Dendritic cell treated with granulocyte-macrophage colony-stimulating factor and Interleukin-4, amounts not matched to agents 40 ng/mL and 50 ng/mL, for 4 days (primary cell): Measurements from ENCODE around the gene CLIP1.

Experiments used
- H3K27ac Mint-ChIP-seq: one replicate; pipeline ENCODE4 v1.8.0; 2022; ENCODE audit warnings: mild to moderate bottlenecking, mixed read lengths
- H3K27me3 Mint-ChIP-seq: one replicate; pipeline ENCODE4 v1.8.0; 2022; ENCODE audit warnings: mild to moderate bottlenecking, mixed read lengths
- H3K36me3 Mint-ChIP-seq: one replicate; pipeline ENCODE4 v1.8.0; 2022; ENCODE audit warnings: low read depth, mixed read lengths
- H3K4me1 Mint-ChIP-seq: one replicate; pipeline ENCODE4 v1.8.0; 2022; ENCODE audit warnings: low read depth, mixed read lengths
- H3K4me3 Mint-ChIP-seq: one replicate; pipeline ENCODE4 v1.8.0; 2022; ENCODE audit warnings: mild to moderate bottlenecking, moderate library complexity, mixed read lengths
- H3K9me3 Mint-ChIP-seq: one replicate; pipeline ENCODE4 v1.8.0; 2022; ENCODE audit warnings: mixed read lengths
- intact Hi-C: fragments of 100-400 bp; cut with micrococcal nuclease; formaldehyde crosslinking; loops from one replicate; pipeline ENCODE4 v1.15.0; 2022

The CLIP1 gene

GRCh38 chr12:122348505-122348904, 74.0 kb downstream of the CLIP1 start:
- no peaks in the 10 kb centered on the region for H3K9me3 Mint-ChIP-seq
- no peak overlapping the region for H3K27ac Mint-ChIP-seq
- intact Hi-C loops, result no loop called here
- no peaks in the 10 kb centered on the region for H3K4me1 Mint-ChIP-seq
- H3K4me3 Mint-ChIP-seq, result no peak overlapping the region
- peaks cover 73% of the 10 kb centered on the region for H3K36me3 Mint-ChIP-seq
- H3K27me3 Mint-ChIP-seq, result no peaks in the 10 kb centered on the region

DNA sequence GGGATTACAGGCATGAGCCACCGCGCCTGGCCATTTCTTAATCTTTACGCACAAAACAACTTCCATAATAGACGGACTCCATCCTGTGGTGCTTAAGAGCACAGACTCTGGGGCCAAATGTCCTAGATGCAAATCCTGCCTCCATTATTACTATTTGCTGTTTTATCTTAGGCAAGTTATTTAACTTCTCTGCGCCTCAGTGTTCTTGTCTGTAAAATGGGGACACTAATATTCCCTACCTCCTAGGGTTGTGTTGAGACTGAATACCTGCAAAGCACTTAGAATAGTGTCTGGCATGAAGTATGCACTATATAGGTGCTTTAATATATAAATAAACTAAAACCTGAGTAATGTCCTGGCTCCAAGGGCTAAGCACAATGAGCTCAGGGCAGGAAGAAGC, 76.4 kb downstream of the CLIP1 start:
- Mint-ChIP-seq H3K4me3 (no peak overlapping the region), H3K27ac (no peak overlapping the region), H3K4me1 (no peaks in the 10 kb centered on the region)

DNA sequence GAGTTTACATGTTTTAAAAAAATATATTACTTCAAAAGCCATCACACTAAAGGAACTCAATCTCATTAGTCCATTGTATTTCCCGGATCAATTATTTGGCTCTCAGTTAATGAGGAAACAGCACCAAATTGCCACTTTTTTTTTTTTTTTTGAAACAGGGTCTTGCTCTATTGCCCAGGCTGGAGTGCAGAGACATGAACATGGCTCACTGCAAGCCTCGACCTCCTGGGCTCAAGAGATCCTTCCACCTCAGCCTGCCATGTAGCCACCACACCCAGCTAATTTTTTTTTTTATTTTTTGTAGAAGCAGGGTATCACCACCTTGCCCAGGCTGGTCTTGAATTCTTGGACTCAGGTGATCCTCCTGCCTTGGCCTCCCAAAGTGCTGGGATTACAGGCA, 77.4 kb downstream of the CLIP1 start:
- H3K4me3 Mint-ChIP-seq, result no peak overlapping the region
- intact Hi-C loops, result no loop called here
- H3K27me3 Mint-ChIP-seq, result no peaks in the 10 kb centered on the region
- H3K9me3 Mint-ChIP-seq, result no peaks in the 10 kb centered on the region
- H3K4me1 Mint-ChIP-seq, result no peaks in the 10 kb centered on the region
- H3K27ac Mint-ChIP-seq, result no peak overlapping the region
- H3K36me3 Mint-ChIP-seq, result peaks cover 71% of the 10 kb centered on the region

More for the DNA sequence above, 76.4 kb downstream of the CLIP1 start:
- intact Hi-C loops, result no loop called here
- Mint-ChIP-seq H3K36me3 (peaks cover 71% of the 10 kb centered on the region), H3K9me3 (no peaks in the 10 kb centered on the region), H3K27me3 (no peaks in the 10 kb centered on the region)

- Mint-ChIP-seq H3K9me3 (no peaks in the 10 kb centered on the region), H3K4me3 (no peak overlapping the region), H3K27me3 (no peaks in the 10 kb centered on the region), H3K36me3 (peaks cover 95% of the 10 kb centered on the region), H3K27ac (no peak overlapping the region), H3K4me1 (no peaks in the 10 kb centered on the region)
- intact Hi-C loops, result no loop called here
Measured at GRCh38 chr12:122336015-122336946, 86.2 kb downstream of the CLIP1 start.

GRCh38 chr12:122333142-122334087, 89.1 kb downstream of the CLIP1 start:
- no peaks in the 10 kb centered on the region for H3K9me3 Mint-ChIP-seq
- H3K27me3 Mint-ChIP-seq, result no peaks in the 10 kb centered on the region
- H3K27ac Mint-ChIP-seq, result no peak overlapping the region

DNA sequence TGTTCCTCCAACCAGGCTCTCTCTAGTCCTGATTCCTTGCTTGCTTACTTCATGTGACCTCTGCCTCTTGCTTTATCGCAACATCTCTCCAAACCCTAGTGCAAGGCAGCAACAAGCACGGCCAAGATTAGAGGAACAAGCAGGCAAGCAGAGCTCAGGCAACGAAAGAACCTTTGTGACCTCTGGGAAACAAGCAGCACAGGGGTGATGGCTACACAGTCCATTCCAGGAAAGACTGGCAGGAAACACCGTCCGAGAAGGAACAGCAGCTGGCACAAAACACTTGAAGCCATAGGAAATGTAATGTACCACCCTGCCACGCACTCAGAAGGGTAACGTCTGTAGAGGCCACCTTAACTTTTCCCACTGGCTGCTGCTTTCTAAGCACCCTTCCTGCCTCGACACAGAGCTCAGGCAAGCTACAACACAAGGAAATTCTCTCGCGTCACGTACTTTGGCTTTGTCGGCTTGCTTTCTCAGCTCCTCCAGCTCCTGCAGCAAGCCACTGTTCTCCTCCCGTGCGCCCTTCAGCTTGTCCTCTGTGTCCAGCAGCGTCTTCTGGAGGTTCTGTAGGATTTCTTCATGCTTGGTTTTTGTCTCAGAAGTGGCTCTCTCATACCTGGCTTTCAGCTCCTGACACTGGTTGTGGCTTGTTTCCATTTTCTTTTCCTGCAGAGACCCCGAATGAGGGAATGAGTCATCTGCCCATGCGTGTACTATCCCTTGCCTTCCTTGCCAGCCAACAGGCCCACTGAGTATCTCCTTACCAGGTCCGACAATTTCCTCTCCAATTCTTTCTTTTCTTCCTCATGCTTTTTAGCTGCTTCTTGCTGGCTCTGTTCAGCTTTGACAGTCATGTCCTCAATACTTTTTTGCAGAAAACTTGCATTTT, 94.7 kb downstream of the CLIP1 start:
- H3K9me3 Mint-ChIP-seq, result no peaks in the 10 kb centered on the region
- no peak overlapping the region for H3K27ac Mint-ChIP-seq
- H3K36me3 Mint-ChIP-seq, result peaks cover 91% of the 10 kb centered on the region
- H3K4me1 Mint-ChIP-seq, result no peaks in the 10 kb centered on the region
- intact Hi-C loops, result no loop called here
- no peak overlapping the region for H3K4me3 Mint-ChIP-seq
- H3K27me3 Mint-ChIP-seq, result no peaks in the 10 kb centered on the region

More at GRCh38 chr12:122333142-122334087, 89.1 kb downstream of the CLIP1 start:
- Mint-ChIP-seq H3K36me3 (peaks cover 95% of the 10 kb centered on the region), H3K4me3 (no peak overlapping the region), H3K4me1 (no peaks in the 10 kb centered on the region)
- intact Hi-C loops, result no loop called here

DNA sequence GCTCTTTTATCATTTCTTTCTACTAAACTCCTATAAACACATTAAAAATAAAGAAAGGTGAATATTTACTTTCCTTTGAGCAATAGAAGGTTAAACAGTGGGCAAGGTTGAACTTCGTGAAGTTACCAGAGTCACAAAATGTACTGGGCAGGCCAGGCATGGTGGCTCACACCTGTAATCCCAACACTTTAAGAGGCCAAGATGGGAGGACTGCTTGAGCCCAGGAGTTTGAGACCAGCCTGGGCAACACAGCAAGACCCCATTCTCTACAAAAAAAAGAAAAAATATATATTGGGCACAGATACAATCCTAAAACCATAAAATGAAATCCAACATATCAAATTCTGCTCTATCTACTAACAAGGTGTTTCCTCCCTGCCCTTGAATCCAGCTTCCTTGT, 95.5 kb downstream of the CLIP1 start:
- H3K9me3 Mint-ChIP-seq, result no peaks in the 10 kb centered on the region
- H3K4me3 Mint-ChIP-seq, result no peak overlapping the region
- H3K36me3 Mint-ChIP-seq, result peaks cover 91% of the 10 kb centered on the region
- intact Hi-C loops, result no loop called here
- no peaks in the 10 kb centered on the region for H3K27me3 Mint-ChIP-seq
- no peaks in the 10 kb centered on the region for H3K4me1 Mint-ChIP-seq
- no peak overlapping the region for H3K27ac Mint-ChIP-seq

DNA sequence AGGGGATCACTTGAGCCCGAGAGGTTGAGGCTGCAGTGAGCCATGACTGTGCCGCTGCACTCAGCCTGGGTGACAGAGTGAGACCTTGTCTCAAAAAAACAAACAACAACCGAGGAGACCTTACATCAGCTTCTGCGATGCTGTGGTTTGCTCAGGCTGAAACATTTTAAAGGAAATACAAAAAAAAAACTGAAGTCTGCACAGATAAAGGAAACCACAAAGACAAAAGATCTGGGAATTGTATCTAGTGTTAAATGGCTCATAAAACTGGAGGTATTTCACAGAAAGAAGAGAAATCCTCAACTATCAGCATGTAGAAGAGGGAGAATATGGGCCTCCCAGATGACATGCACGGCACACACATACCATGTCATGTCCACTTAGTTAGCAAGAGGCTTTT, 95.9 kb downstream of the CLIP1 start:
- Mint-ChIP-seq H3K9me3 (no peaks in the 10 kb centered on the region), H3K4me1 (no peaks in the 10 kb centered on the region), H3K4me3 (no peak overlapping the region), H3K27ac (no peak overlapping the region), H3K27me3 (no peaks in the 10 kb centered on the region), H3K36me3 (peaks cover 91% of the 10 kb centered on the region)
- intact Hi-C loops, result no loop called here

GRCh38 chr12:122323311-122324019, 99.0 kb downstream of the CLIP1 start:
- Mint-ChIP-seq H3K4me1 (no peaks in the 10 kb centered on the region), H3K27me3 (no peaks in the 10 kb centered on the region), H3K4me3 (no peak overlapping the region), H3K27ac (no peak overlapping the region), H3K9me3 (no peaks in the 10 kb centered on the region), H3K36me3 (peaks cover 78% of the 10 kb centered on the region)
- intact Hi-C loops, result no loop called here

GRCh38 chr12:122322501-122322900, 100.0 kb downstream of the CLIP1 start:
- Mint-ChIP-seq H3K9me3 (no peaks in the 10 kb centered on the region), H3K4me3 (no peak overlapping the region), H3K4me1 (no peaks in the 10 kb centered on the region), H3K27me3 (no peaks in the 10 kb centered on the region), H3K27ac (no peak overlapping the region), H3K36me3 (peaks cover 78% of the 10 kb centered on the region)
- intact Hi-C loops, result no loop called here

DNA sequence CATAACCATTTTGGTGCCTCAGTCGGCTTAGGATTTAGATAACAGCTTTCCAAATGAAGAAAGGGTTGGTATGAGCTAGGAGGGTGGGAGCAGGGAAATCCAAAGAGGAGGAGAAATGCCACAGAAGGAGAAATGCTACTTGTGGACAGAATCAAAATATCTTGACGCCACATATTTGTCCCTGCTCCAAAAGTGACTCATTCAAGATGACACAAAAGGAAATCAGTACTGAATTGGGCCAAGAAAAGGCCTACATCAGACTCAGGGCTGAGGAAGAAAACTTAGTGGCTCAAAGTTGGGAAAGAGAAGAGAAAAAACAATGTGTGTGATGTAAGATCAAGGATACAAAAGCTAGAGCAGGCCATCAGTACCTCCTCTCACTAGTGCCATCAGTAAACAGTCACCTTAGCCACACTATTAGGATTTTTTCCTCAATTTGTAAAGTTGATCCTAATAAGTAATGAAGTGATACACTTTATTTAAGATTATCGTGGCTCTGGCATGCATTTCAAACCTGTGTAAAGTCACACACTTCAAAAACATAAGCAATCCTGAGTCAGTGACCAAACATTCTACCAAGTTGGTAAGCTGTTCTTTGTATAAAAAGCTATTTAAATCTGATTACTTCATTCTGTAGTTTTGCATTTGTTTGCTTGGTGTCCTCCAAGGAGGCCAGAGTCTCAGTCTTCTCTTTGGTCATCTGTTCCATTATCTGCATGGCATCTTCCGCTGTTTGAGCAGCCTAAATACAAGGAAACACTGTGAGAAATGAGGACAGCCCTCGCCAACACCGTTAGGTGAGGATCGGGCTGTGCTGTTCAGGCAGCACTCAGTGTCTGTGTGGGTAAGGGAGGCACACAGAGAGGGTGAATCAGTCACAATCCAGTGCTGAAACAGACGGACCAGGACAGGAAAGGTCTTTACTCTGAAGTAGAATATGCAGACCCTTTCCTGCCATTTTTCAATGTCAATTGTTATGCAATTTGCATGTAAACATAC, 103.6 kb downstream of the CLIP1 start:
- Mint-ChIP-seq H3K27me3 (no peaks in the 10 kb centered on the region), H3K27ac (no peak overlapping the region), H3K9me3 (no peaks in the 10 kb centered on the region), H3K36me3 (peaks cover 87% of the 10 kb centered on the region), H3K4me1 (no peaks in the 10 kb centered on the region), H3K4me3 (no peak overlapping the region)
- intact Hi-C loops, result no loop called here

DNA sequence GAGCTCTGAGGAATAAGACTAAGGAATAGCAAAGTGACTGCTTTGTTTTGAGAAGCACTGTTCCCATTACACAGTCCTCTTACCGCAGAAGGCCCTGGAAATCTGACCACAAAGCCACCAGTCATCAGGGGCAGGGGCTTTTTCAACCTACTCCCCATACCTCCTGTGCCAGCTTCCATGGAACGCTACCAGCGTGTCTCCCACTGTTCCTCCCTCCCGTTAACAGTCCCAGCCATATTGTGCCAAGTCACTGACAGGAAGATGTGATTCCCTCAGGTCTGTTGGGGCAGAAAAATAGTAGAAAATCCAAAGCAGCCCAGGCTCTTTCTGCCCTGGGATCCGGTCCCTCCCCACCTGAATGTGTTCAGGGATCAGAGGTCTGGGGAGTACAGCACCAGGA, 109.5 kb downstream of the CLIP1 start:
- Mint-ChIP-seq H3K9me3 (no peaks in the 10 kb centered on the region), H3K27me3 (no peaks in the 10 kb centered on the region), H3K27ac (no peak overlapping the region), H3K4me1 (no peaks in the 10 kb centered on the region), H3K4me3 (no peak overlapping the region), H3K36me3 (peaks cover 92% of the 10 kb centered on the region)
- intact Hi-C loops, result no loop called here
